C4-2B (cell line): ENCODE data around the gene OR51M1.

ENCODE experiments used
- H3K27ac ChIP-seq: fragments of 450-650 bp; 2 replicates; pipeline ENCODE4 v1.5.1; 2017
- CTCF ChIP-seq: fragments of 450-650 bp; conservative IDR thresholded peaks from 2 replicates; pipeline ENCODE4 v1.5.1; 2017; ENCODE audit warnings: mild to moderate bottlenecking
- ZFX ChIP-seq: fragments of 450-650 bp; IDR thresholded peaks from 2 replicates; pipeline ENCODE4 v1.6.1; 2017

The OR51M1 gene

GRCh38 chr11:5367448-5368074 lies 16.1 kb upstream of the OR51M1 start:
- TF ChIP-seq CTCF (no peak), ZFX (no peak)
- H3K27ac ChIP-seq: no peak overlapping the region

GRCh38 chr11:5368502-5369043 lies 15.0 kb upstream of the OR51M1 start:
- no peak for TF ChIP-seq CTCF
- TF ChIP-seq ZFX: no peak

GRCh38 chr11:5369789-5370188 lies 13.8 kb upstream of the OR51M1 start:
- peak; percentile 23 for TF ChIP-seq CTCF
- no peak for TF ChIP-seq ZFX
- H3K27ac ChIP-seq: no peak overlapping the region

More at GRCh38 chr11:5368502-5369043, 15.0 kb upstream of the OR51M1 start:
- H3K27ac ChIP-seq: no peak overlapping the region

- H3K27ac ChIP-seq: no peak overlapping the region
- TF ChIP-seq CTCF (peak; percentile 83), ZFX (no peak)
These were observed 2.8 kb upstream of the OR51M1 start for GRCh38 chr11:5380740-5381342.

- H3K27ac ChIP-seq: no peak overlapping the region
- TF ChIP-seq CTCF: no peak
These were observed 723 bp downstream of the OR51M1 start for GRCh38 chr11:5384335-5384734.

- TF ChIP-seq CTCF (peak; percentile 24), ZFX (no peak)
- no peak overlapping the region for H3K27ac ChIP-seq
These were observed 6.6 kb downstream of the OR51M1 start for GRCh38 chr11:5390210-5390609.

- H3K27ac ChIP-seq: no peak overlapping the region
- TF ChIP-seq ZFX: no peak
- TF ChIP-seq CTCF: no peak
These were observed 10.5 kb downstream of the OR51M1 start for GRCh38 chr11:5394091-5394490.
